C4-2B (cell line): ENCODE results near the gene TMEM120A.

Experiments
- CTCF ChIP-seq: fragments of 450-650 bp; conservative IDR thresholded peaks from 2 replicates; pipeline ENCODE4 v1.5.1; 2017; ENCODE audit warnings: mild to moderate bottlenecking
- ZFX ChIP-seq: fragments of 450-650 bp; IDR thresholded peaks from 2 replicates; pipeline ENCODE4 v1.6.1; 2017

GRCh38 chr7:75981203-75981452 lies 13.3 kb downstream of the TMEM120A start:
- no peak for TF ChIP-seq CTCF
- TF ChIP-seq ZFX = no peak
